ENCODE data around the gene ARHGAP27. TPM values are rescaled to one million over a fixed set of nuclear protein-coding genes. Genes with fewer than 3 reads are reported as not detected.

ARHGAP27 gene
- total and polyA plus RNA-seq, 2 experiments from 2014 or later: 5.6 to 17.7 TPM

DNA sequence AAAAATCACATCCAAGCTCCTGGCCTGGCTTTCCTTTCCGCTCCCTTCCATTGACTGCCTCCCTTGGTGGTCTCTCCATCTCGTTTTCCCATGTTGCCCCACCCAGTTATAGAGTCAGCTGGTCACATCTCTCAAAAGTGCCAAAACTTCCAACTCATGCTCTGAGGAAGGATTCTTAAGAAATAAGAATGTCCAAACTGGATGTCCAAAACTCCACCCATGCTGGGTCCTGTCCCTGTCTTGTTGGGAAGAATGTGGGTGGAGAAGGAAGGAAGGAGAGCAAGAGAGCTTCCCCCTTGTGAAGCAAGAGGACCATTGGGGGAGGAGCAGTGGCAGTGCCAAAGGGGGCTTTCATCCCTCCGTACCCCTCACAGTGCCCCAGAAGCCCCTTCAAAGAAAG, 71.2 kb downstream of the ARHGAP27 start:
- TF ChIP-seq, protein P1, sequence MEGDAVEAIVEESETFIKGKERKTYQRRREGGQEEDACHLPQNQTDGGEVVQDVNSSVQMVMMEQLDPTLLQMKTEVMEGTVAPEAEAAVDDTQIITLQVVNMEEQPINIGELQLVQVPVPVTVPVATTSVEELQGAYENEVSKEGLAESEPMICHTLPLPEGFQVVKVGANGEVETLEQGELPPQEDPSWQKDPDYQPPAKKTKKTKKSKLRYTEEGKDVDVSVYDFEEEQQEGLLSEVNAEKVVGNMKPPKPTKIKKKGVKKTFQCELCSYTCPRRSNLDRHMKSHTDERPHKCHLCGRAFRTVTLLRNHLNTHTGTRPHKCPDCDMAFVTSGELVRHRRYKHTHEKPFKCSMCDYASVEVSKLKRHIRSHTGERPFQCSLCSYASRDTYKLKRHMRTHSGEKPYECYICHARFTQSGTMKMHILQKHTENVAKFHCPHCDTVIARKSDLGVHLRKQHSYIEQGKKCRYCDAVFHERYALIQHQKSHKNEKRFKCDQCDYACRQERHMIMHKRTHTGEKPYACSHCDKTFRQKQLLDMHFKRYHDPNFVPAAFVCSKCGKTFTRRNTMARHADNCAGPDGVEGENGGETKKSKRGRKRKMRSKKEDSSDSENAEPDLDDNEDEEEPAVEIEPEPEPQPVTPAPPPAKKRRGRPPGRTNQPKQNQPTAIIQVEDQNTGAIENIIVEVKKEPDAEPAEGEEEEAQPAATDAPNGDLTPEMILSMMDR (IDR thresholded peaks at IDR 0.05; ENCODE audit: low read depth, low read length): no peak
- Histone ChIP-seq H3K27me3 (no peaks in the 10 kb centered on the region), H3K4me1 (ENCODE audit: low read depth) (no peaks in the 10 kb centered on the region), H3K27ac (no peak overlapping the region), H3K4me3 (no peak overlapping the region), H3K36me3 (no peaks in the 10 kb centered on the region), H3K9me3 (ENCODE audit: low read depth) (no peaks in the 10 kb centered on the region)
- DNase-seq (ENCODE audit: low read depth in 1 of 2, low spot score in 1 of 2): no peak

DNA sequence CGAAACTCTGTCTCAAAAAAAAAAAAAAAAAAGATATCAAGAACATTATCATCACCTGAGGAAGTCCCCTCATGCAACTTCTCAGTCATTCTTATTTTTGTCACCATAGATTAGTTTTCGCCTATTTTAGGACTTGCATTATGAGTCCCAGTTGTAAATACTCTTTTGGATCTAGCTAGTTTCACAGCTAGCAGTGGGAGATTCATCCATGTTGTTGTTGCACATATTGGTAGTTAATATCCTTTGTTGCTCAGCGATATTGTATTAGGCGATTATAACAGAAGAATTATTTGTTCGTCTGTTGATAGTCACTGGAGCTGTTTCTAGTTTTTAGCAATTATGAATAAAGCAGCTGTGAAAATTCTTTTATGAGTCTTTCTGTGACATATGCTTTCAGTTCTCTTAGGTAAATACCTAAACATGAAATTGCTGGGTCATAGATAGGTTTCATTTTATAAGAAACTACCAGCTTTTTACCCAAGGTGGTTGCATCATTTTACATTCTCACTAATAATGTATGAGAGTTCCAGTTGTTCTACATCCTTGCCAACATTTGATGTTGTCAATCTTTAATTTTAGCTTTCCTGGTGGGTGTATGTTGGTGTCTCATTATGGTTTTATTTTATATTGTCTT, 75.2 kb downstream of the ARHGAP27 start:
- DNase-seq (ENCODE audit: low read depth in 1 of 2, low spot score in 1 of 2): no peak
- Histone ChIP-seq H3K4me1 (ENCODE audit: low read depth) (no peaks in the 10 kb centered on the region), H3K9me3 (ENCODE audit: low read depth) (no peaks in the 10 kb centered on the region), H3K4me3 (no peak overlapping the region), H3K27ac (no peak overlapping the region), H3K27me3 (no peaks in the 10 kb centered on the region), H3K36me3 (no peaks in the 10 kb centered on the region)
- TF ChIP-seq, protein P1 (IDR thresholded peaks at IDR 0.05; ENCODE audit: low read depth, low read length): no peak

DNA sequence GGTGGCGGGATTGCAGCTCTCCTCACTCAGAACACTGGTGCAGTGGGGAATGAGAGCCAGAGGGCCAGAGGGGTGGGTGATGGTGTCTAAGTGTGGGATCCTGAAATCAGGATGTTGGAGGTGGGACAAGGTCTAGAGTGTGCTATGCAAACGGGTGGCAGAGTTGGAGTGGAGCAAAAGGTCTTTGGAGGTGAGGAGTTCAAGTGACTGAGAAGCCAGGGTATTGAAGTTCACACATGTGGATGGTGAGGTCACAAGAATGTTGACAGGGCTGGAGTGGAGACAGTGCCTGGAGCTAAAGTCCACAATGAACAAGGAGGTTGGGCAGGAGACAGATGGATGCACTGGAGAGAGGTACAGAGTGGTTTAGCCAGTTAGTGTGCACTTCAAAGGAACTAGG, 77.6 kb downstream of the ARHGAP27 start:
- H3K4me1 ChIP-seq (ENCODE audit: low read depth): no peaks in the 10 kb centered on the region
- no peaks in the 10 kb centered on the region for H3K27me3 ChIP-seq
- H3K36me3 ChIP-seq: no peaks in the 10 kb centered on the region
- TF ChIP-seq, protein P1 (IDR thresholded peaks at IDR 0.05; ENCODE audit: low read depth, low read length): no peak
- H3K9me3 ChIP-seq (ENCODE audit: low read depth): no peaks in the 10 kb centered on the region
- no peak overlapping the region for H3K4me3 ChIP-seq
- no peak overlapping the region for H3K27ac ChIP-seq
- DNase-seq (ENCODE audit: low read depth in 1 of 2, low spot score in 1 of 2): no peak

DNA sequence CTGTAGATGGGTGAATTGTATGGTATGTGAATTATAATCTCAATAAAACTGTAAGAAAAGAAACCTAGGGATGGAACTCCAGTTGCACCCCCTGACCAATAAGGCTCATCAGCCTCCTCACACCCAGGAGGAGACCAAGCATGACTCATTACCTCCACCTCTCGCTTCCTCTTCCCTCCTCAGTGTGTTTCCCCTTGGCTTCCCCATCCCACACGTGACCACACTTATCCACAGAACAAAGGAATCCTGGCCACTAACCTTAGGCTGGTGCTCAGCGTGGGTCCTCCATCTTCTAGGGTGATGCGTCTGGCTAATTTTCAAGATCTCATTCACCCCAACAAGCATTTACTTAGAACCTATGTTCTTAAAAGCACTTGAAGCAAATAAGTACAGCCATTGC, 79.6 kb downstream of the ARHGAP27 start:
- Histone ChIP-seq H3K4me1 (ENCODE audit: low read depth) (peaks cover 3% of the 10 kb centered on the region), H3K27ac (no peak overlapping the region), H3K36me3 (no peaks in the 10 kb centered on the region), H3K4me3 (no peak overlapping the region), H3K27me3 (no peaks in the 10 kb centered on the region), H3K9me3 (ENCODE audit: low read depth) (no peaks in the 10 kb centered on the region)
- TF ChIP-seq, protein P1 (IDR thresholded peaks at IDR 0.05; ENCODE audit: low read depth, low read length): no peak
- DNase-seq (ENCODE audit: low read depth in 1 of 2, low spot score in 1 of 2): no peak

DNA sequence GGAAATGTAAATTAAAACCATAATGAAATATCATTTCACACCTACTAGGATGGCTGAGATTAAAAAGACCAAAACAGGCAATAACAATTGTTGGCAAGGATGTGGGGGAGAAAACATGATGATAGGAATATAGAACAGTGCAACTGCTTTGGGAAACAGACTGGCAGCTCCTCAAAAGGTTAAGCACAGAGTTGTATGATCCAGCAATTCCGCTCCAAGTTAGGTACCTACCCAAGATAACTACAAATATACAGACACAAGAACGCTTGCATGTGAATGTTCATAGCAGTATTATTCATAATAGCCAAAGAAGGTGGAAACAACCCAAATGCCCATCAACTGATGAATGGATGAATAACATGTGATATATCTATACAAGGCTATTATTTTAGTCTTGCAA, 80.8 kb downstream of the ARHGAP27 start:
- TF ChIP-seq, protein P1 (IDR thresholded peaks at IDR 0.05; ENCODE audit: low read depth, low read length): no peak
- no peaks in the 10 kb centered on the region for H3K36me3 ChIP-seq
- H3K27ac ChIP-seq: no peak overlapping the region
- no peak for DNase-seq (ENCODE audit: low read depth in 1 of 2, low spot score in 1 of 2)
- H3K4me3 ChIP-seq: no peak overlapping the region
- H3K9me3 ChIP-seq (ENCODE audit: low read depth): no peaks in the 10 kb centered on the region
- H3K4me1 ChIP-seq (ENCODE audit: low read depth): peaks cover 13% of the 10 kb centered on the region
- no peaks in the 10 kb centered on the region for H3K27me3 ChIP-seq
